Breast epithelium (tissue), 4 donors: Measurements from ENCODE around the gene UBE2G1. TPM values are rescaled to one million over a fixed set of nuclear protein-coding genes. Genes with fewer than 3 reads are reported as not detected.

ENCODE experiments used
- DNase-seq, 2 donors: peaks; one replicate each; pipeline ENCODE4 v3.0.0-alpha.2; 2019; ENCODE audit warnings: low spot score in 2 of 2
- H3K27ac ChIP-seq, 2 donors: fragments of 200-600 bp; sonication (generic) in 1 of 2; one replicate each; pipeline ENCODE4 v1.5.1; 2016 to 2019; ENCODE audit warnings: mild to moderate bottlenecking in 1 of 2
- H3K27me3 ChIP-seq, 2 donors: fragments of 200-600 bp; sonication (generic) in 1 of 2; one replicate each; pipeline versions ENCODE4 v1.5.1 to v1.6.0; 2017 to 2019; ENCODE audit warnings: control low read depth in 1 of 2, mild to moderate bottlenecking in 1 of 2
- H3K36me3 ChIP-seq: fragments of 200-600 bp; one replicate; pipeline ENCODE4 v1.5.1; 2019
- H3K4me1 ChIP-seq, 2 donors: fragments of 200-600 bp; sonication (generic); one replicate each; pipeline ENCODE4 v1.5.1; 2016 to 2019; ENCODE audit warnings: control low read depth in 1 of 2
- H3K4me3 ChIP-seq, 3 donors: fragments of 200-600 bp; sonication (generic); 1 replicate in 2 of 3; 2 replicates in 1 of 3; pipeline ENCODE4 v1.5.1; 2016 to 2019; ENCODE audit warnings: mild to moderate bottlenecking in 3 of 3, moderate library complexity in 2 of 3
- H3K9me3 ChIP-seq, 2 donors: fragments of 200-600 bp; sonication (generic) in 1 of 2; one replicate each; pipeline ENCODE4 v1.5.1; 2016 to 2019; ENCODE audit warnings: control low read depth in 1 of 2
- CTCF ChIP-seq, 3 donors: fragments of 450-650 bp; IDR thresholded peaks; one replicate each; pipeline ENCODE4 v1.5.1; 2016 to 2017; ENCODE audit warnings: antibody characterized with exemption in 3 of 3, mild to moderate bottlenecking in 3 of 3, moderate library complexity in 3 of 3
- POLR2A ChIP-seq: fragments of 450-650 bp; IDR thresholded peaks from one replicate; pipeline ENCODE4 v1.6.1; 2016; ENCODE audit warnings: antibody characterized with exemption, mild to moderate bottlenecking, moderate library complexity
- POLR2AphosphoS5 ChIP-seq, 3 donors: sonication (generic); formaldehyde crosslinking; IDR thresholded peaks; one replicate each; pipeline ENCODE4 v1.6.1; 2017; ENCODE audit warnings: antibody characterized with exemption in 3 of 3
- intact Hi-C: fragments of 100-400 bp; cut with DNase I; formaldehyde crosslinking; loops from one replicate; pipeline ENCODE4 v1.15.1; 2023; ENCODE audit warnings: low total_unique reads
- total RNA-seq, 3 donors: library from RNA; depleted of rRNA; stranded (reverse); fragments of >200 nt; gene quantifications; one replicate each; pipeline ENCODE4 v1.1.0, GENCODE V29; 2016

UBE2G1 gene
- total RNA-seq, 3 donors from 2014 or later = 43.3 to 56.5 (median 43.4) TPM

DNA sequence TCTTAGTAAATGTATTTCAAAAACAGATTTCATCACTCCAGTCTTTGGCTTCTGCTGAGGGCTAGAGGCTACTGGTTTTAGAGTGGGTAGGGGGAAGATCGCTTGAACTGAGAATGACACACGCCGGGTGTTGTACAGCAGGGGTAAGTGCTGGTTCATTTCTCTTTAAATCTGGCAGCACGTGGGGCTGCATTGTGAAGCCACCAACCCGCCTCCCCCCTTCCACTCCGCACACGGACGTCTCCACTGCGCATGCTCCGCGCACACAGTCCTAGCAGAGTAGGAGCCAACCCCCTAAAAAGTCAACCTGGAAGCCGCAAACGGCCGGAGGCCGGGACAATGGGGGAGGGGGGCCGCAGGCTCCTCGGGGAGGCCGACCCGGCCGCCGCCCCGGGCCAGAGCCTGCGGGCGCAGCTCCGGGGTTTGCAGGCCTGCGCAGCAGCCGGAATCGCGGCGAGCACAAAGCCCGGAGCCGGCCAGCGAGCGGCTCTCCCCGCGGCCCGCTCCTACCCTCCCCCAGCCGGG is 1.3 kb downstream of the UBE2G1 start:
- Histone ChIP-seq H3K27ac (peak overlapping the region; percentile 96), H3K27me3 (no peaks in the 10 kb centered on the region), H3K4me3 (peak overlapping the region; percentile 88 to 100 (median 100)), H3K9me3 (no peaks in the 10 kb centered on the region), H3K36me3 (no peaks in the 10 kb centered on the region), H3K4me1 (peaks cover 0 to 4% of the 10 kb centered on the region in 2 donors)
- peak; percentile 84 to 87 for DNase-seq
- intact Hi-C loops = no loop called here
- TF ChIP-seq POLR2AphosphoS5 (IDR thresholded peaks at IDR 0.05) = no peak
- no peak for TF ChIP-seq CTCF (IDR thresholded peaks at IDR 0.05)
- TF ChIP-seq POLR2A = no peak

- H3K9me3 ChIP-seq = no peaks in the 10 kb centered on the region
- intact Hi-C loops = no loop called here
- H3K4me3 ChIP-seq = peak overlapping the region; percentile 88 to 100 (median 100)
- TF ChIP-seq CTCF (IDR thresholded peaks at IDR 0.05) (no peak), POLR2AphosphoS5 (IDR thresholded peaks at IDR 0.05) (no peak)
- H3K27me3 ChIP-seq = no peaks in the 10 kb centered on the region
- peak overlapping the region; percentile 96 for H3K27ac ChIP-seq
- no peak for DNase-seq
- peaks cover 0 to 4% of the 10 kb centered on the region in 2 donors for H3K4me1 ChIP-seq
- no peaks in the 10 kb centered on the region for H3K36me3 ChIP-seq
Observed at GRCh38 chr17:4364622-4365041, 1.8 kb downstream of the UBE2G1 start.

DNA sequence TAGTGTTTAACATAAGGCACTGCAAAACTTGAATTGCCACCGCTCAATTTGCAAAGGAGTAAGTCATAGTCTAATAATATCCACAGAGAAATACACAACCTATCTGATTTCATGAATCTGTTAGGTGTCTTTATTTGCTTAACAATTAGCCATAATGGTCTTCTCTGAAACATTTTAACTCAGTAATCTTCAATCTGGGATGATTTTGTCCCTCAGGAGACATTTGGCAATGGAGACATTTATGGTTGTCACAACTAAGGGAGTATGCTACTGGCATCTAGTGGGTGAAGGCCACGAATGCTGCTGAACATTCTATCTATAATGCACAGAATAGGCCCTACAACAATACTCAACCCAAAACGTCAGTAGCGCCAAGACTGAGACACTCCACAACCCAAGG is 4.3 kb downstream of the UBE2G1 start:
- Histone ChIP-seq H3K27ac (no peak overlapping the region), H3K4me1 (peaks cover 0 to 4% of the 10 kb centered on the region in 2 donors), H3K9me3 (no peaks in the 10 kb centered on the region), H3K27me3 (no peaks in the 10 kb centered on the region), H3K4me3 (no peak overlapping the region), H3K36me3 (no peaks in the 10 kb centered on the region)
- no peak for DNase-seq
- intact Hi-C loops = no loop called here
- TF ChIP-seq POLR2A = no peak

DNA sequence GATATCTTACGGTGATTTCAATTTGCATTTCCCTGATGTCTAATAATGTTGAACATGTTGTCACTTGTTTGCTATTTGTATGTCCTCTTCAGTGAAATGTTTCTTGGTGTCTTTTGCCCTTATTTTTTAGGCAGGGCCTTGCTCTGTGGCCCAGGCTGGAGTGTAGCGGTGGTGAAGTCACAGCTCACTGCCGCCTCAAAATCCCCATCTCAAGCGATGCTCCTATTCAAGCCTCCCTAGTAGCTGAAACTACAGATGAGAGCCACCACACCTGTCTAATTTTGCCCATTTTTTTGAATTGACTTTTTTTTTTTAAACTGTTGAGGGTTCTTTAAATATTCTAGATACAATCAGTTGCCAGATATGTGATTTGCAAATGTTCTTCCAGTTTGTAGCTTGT is 8.3 kb downstream of the UBE2G1 start:
- no peak overlapping the region for H3K4me3 ChIP-seq
- no peaks in the 10 kb centered on the region for H3K27me3 ChIP-seq
- DNase-seq = no peak
- H3K27ac ChIP-seq = no peak overlapping the region
- TF ChIP-seq POLR2AphosphoS5 (IDR thresholded peaks at IDR 0.05) (no peak), CTCF (IDR thresholded peaks at IDR 0.05) (no peak), POLR2A (no peak)
- no peaks in the 10 kb centered on the region for H3K36me3 ChIP-seq
- no peaks in the 10 kb centered on the region for H3K9me3 ChIP-seq
- intact Hi-C loops = no loop called here
- H3K4me1 ChIP-seq = peaks cover 0 to 4% of the 10 kb centered on the region in 2 donors

GRCh38 chr17:4357671-4358070 is 8.8 kb downstream of the UBE2G1 start:
- TF ChIP-seq CTCF (IDR thresholded peaks at IDR 0.05) (no peak), POLR2AphosphoS5 (IDR thresholded peaks at IDR 0.05) (no peak), POLR2A (no peak)
- Histone ChIP-seq H3K27me3 (no peaks in the 10 kb centered on the region), H3K9me3 (no peaks in the 10 kb centered on the region), H3K4me3 (no peak overlapping the region), H3K36me3 (no peaks in the 10 kb centered on the region), H3K27ac (no peak overlapping the region), H3K4me1 (peaks cover 0 to 4% of the 10 kb centered on the region in 2 donors)
- no peak for DNase-seq
- intact Hi-C loops = no loop called here
